Measurements from ENCODE around the gene TBXA2R. TPM values are rescaled to one million over a fixed set of nuclear protein-coding genes. Genes with fewer than 3 reads are reported as not detected.

Gene TBXA2R
- total RNA-seq, 3 donors from 2014 or later: 0.32 to 0.44 (median 0.33) TPM

GRCh38 chr19:3621689-3622088, 15.0 kb upstream of the TBXA2R start:
- TF ChIP-seq CTCF (IDR thresholded peaks at IDR 0.05) (no peak), POLR2AphosphoS5 (IDR thresholded peaks at IDR 0.05) (no peak), POLR2A (IDR thresholded peaks at IDR 0.05) (no peak)
- intact Hi-C loops (cut with DNase I; ENCODE audit: low total_unique reads): no loop called here
- no peak for DNase-seq (ENCODE audit: low spot score in 2 of 2)
- H3K27ac ChIP-seq: no peak overlapping the region
- H3K27me3 ChIP-seq: no peaks in the 10 kb centered on the region
- no peaks in the 10 kb centered on the region for H3K9me3 ChIP-seq
- peaks cover 0 to 11% of the 10 kb centered on the region in 2 donors for H3K4me1 ChIP-seq
- H3K36me3 ChIP-seq: no peaks in the 10 kb centered on the region
- H3K4me3 ChIP-seq: no peak overlapping the region

GRCh38 chr19:3620817-3621547, 14.3 kb upstream of the TBXA2R start:
- H3K27me3 ChIP-seq: no peaks in the 10 kb centered on the region
- no peak overlapping the region for H3K27ac ChIP-seq
- no peaks in the 10 kb centered on the region for H3K36me3 ChIP-seq
- peaks cover 0 to 11% of the 10 kb centered on the region in 2 donors for H3K4me1 ChIP-seq
- no peaks in the 10 kb centered on the region for H3K9me3 ChIP-seq
- intact Hi-C loops (cut with DNase I; ENCODE audit: low total_unique reads): no loop called here
- TF ChIP-seq POLR2A (IDR thresholded peaks at IDR 0.05) (no peak), POLR2AphosphoS5 (IDR thresholded peaks at IDR 0.05) (no peak), CTCF (IDR thresholded peaks at IDR 0.05) (no peak)
- H3K4me3 ChIP-seq: no peak overlapping the region
- no peak for DNase-seq (ENCODE audit: low spot score in 2 of 2)

GRCh38 chr19:3620145-3620816, 13.6 kb upstream of the TBXA2R start:
- Histone ChIP-seq H3K36me3 (no peaks in the 10 kb centered on the region), H3K27me3 (no peaks in the 10 kb centered on the region), H3K4me3 (no peak overlapping the region), H3K27ac (no peak overlapping the region), H3K9me3 (no peaks in the 10 kb centered on the region), H3K4me1 (peaks cover 0 to 4% of the 10 kb centered on the region in 2 donors)
- intact Hi-C loops (cut with DNase I; ENCODE audit: low total_unique reads): no loop called here
- no peak for DNase-seq (ENCODE audit: low spot score in 2 of 2)
- TF ChIP-seq POLR2AphosphoS5 (IDR thresholded peaks at IDR 0.05): no peak
- no peak for TF ChIP-seq POLR2A (IDR thresholded peaks at IDR 0.05)
- TF ChIP-seq CTCF (IDR thresholded peaks at IDR 0.05): no peak

- no peaks in the 10 kb centered on the region for H3K9me3 ChIP-seq
- H3K27ac ChIP-seq: no peak overlapping the region
- intact Hi-C loops (cut with DNase I; ENCODE audit: low total_unique reads): loop anchor here (5.0 kb wide), 1 partner anchor 72 kb away; no protein-coding TSS in a partner anchor
- no peak for TF ChIP-seq CTCF (IDR thresholded peaks at IDR 0.05)
- no peak for TF ChIP-seq POLR2AphosphoS5 (IDR thresholded peaks at IDR 0.05)
- no peak for TF ChIP-seq POLR2A (IDR thresholded peaks at IDR 0.05)
- H3K36me3 ChIP-seq: no peaks in the 10 kb centered on the region
- no peak for DNase-seq (ENCODE audit: low spot score in 2 of 2)
- no peaks in the 10 kb centered on the region for H3K4me1 ChIP-seq
- no peaks in the 10 kb centered on the region for H3K27me3 ChIP-seq
- no peak overlapping the region for H3K4me3 ChIP-seq
Measured at GRCh38 chr19:3619631-3620012, 12.9 kb upstream of the TBXA2R start.

Measured in breast epithelium (tissue), 4 donors.